ENCODE data around the gene RGL3. TPM values are rescaled to one million over a fixed set of nuclear protein-coding genes. Genes with fewer than 3 reads are reported as not detected.
"Not testable (repeated sequence)": the region's sequence is repeated elsewhere in the genome, so short reads cannot be mapped to it uniquely, and the experiment has no call there.

Gene RGL3, protein sequence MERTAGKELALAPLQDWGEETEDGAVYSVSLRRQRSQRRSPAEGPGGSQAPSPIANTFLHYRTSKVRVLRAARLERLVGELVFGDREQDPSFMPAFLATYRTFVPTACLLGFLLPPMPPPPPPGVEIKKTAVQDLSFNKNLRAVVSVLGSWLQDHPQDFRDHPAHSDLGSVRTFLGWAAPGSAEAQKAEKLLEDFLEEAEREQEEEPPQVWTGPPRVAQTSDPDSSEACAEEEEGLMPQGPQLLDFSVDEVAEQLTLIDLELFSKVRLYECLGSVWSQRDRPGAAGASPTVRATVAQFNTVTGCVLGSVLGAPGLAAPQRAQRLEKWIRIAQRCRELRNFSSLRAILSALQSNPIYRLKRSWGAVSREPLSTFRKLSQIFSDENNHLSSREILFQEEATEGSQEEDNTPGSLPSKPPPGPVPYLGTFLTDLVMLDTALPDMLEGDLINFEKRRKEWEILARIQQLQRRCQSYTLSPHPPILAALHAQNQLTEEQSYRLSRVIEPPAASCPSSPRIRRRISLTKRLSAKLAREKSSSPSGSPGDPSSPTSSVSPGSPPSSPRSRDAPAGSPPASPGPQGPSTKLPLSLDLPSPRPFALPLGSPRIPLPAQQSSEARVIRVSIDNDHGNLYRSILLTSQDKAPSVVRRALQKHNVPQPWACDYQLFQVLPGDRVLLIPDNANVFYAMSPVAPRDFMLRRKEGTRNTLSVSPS
- total RNA-seq = not detected

DNA sequence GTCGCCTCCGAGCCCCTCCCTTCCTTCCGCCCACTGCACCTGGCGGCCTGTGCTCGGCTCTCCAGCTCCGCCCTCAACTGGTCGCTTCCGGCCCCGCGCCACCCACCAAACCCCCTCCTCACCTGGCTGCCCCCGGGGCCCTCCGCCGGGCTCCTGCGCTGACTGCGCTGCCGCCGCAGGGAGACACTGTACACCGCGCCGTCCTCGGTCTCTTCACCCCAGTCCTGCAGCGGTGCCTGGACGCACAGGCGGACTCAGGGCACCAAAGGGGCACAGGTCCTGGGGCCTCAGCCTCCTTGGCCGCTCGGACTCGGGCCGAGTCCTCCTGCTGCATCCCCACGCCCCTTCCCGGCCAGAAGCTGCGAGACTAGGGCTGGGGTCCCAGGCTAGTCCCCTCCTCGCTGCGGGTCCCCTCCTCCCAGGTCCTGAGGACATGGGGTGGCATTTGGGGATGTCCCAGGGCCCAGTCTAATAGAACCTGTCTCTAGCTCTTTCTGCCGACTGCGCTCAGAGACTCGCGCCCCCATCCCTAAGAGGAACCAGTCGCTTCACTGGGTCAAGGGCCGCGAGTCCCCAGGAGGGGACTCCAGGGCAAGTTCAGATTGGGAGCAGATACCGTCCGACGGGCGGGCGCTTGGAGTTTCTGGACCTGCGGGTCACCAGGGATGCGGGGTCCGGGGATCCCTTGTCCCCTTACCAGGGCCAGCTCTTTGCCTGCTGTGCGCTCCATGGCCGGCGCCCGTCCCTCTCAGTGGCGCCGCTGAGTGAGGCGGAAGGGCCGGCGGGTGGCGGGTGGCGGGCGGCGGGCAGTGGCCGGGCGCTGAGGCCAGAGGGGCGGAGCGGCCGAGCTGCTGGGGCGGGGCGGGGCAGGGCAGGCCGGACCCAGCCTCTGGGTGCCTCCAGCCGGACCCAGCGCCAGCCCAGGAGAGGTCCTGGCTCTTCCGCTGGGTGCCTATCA lies at the start of gene RGL3:
Gene RGL3, minus strand, starts transcription at position 766 of the 958 bp plus-strand sequence. Its CDS starts 36 bp downstream, at position 730.
- CTCF ChIA-PET = interaction anchor here (1.4 to 5.4 kb wide), 2 partner anchors 37 to 42 kb away, joined by 3 to 61 read pairs; partner anchors contain the start of gene EPOR
- ATAC-seq (no peak), DNase-seq (no peak)
- no peaks in the 10 kb centered on the region for H3K9me3 Mint-ChIP-seq (ENCODE audit: low read depth)
- H3K27ac Mint-ChIP-seq = no peak within 1 kb of the TSS
- no peak within 1 kb of the TSS for H3K4me3 Mint-ChIP-seq
- H3K36me3 Mint-ChIP-seq = no peaks in the 10 kb centered on the region
- H3K27me3 Mint-ChIP-seq = peaks cover 78% of the 10 kb centered on the region
- H3K4me1 Mint-ChIP-seq = peaks cover 28% of the 10 kb centered on the region

DNA sequence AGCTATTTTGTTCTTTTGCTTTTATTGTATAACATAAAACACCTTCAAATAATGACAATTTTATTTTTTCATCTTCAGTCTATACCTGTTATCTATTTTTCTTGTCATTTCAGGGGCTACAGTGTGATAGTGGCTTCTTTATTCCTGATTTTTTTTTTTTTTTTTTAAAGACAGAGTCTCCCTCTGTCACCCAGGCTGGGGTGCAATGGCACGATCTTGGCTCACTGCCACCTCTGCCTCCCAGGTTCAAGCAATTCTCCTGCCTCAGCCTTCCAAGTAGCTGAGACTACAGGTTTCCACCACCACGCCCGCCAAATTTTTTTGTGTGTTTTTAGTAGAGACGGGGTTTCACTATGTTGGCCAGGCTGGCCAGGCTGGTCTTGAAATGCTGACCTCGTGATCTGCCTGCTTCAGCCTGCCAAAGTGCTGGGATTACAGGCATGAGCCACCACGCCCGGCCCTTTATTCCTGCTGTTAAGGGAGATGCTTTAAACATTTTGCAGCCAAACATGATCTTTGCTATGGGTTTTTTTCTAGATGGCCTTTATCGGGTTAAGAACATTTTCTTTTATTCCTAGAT lies 49.2 kb upstream of the RGL3 start:
- not testable (repeated sequence) for H3K27me3 Mint-ChIP-seq; H3K9me3 Mint-ChIP-seq (ENCODE audit: low read depth); H3K36me3 Mint-ChIP-seq; H3K27ac Mint-ChIP-seq; ATAC-seq; H3K4me1 Mint-ChIP-seq; H3K4me3 Mint-ChIP-seq; DNase-seq
- CTCF ChIA-PET = interaction anchor here (0.6 to 2.1 kb wide), 4 partner anchors 12 to 298 kb away, joined by 3 to 9 read pairs (median 4); partner anchors contain the start of gene ELAVL3

DNA sequence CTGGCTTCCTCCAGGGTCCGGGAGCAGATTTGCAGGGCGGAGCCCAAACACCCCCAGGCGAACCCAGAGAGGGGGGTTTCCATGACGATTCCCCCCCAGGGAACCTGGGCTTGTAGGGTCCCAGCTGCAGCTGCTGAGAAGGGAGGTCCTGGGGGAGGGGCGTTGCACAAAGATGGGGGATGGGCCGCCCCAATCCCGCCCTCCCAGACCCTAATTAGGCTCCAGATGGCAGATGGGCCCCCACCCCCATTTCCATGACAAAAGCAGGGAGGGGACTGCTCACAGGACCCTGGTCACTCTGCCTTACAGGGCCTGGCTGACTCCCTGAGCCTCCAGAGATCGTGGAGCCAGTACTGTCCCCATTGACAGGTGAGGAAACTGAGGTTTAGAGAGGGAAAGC lies 46.5 kb upstream of the RGL3 start:
- H3K4me1 Mint-ChIP-seq = no peaks in the 10 kb centered on the region
- H3K9me3 Mint-ChIP-seq (ENCODE audit: low read depth) = no peaks in the 10 kb centered on the region
- CTCF ChIA-PET = no interaction called here
- no peak overlapping the region for H3K27ac Mint-ChIP-seq
- H3K36me3 Mint-ChIP-seq = no peaks in the 10 kb centered on the region
- DNase-seq = no peak
- ATAC-seq = no peak
- H3K27me3 Mint-ChIP-seq = peaks cover 2% of the 10 kb centered on the region
- no peak overlapping the region for H3K4me3 Mint-ChIP-seq

DNA sequence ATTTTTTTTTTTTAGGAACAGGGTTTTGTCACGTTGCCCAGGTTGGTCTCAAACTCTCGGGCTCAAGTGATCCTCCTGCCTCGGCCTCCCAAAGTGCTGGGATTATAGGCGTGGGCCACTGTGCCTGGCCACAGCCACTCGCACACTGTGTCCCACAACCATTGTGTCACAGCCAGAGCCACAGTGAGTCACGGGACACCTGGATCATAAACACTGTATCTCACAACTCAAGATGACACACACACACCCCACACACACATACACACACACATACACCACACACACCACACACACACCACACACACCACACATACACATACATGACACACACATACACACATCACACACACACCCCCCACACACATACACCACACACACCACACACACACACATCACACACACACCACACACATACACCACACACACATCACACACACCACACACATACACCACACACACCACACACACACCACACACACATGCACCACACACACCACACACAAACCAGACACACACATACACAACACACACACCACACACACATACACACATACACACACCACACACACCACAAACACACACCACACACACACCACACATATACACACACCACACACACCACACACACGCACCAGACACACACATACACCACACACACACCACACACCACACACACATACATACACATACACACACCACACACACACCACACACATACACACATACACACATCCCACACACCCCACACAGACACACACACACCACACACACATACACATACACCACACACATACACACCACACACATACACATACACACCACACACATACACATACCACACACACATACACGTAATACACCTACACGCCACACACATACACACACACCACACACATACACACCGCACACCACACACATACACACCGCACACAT lies 45.5 kb upstream of the RGL3 start:
- peaks cover 5% of the 10 kb centered on the region for H3K27me3 Mint-ChIP-seq
- no peaks in the 10 kb centered on the region for H3K36me3 Mint-ChIP-seq
- no peaks in the 10 kb centered on the region for H3K4me1 Mint-ChIP-seq
- no peak for DNase-seq
- no peak for ATAC-seq
- CTCF ChIA-PET = no interaction called here
- no peak overlapping the region for H3K27ac Mint-ChIP-seq
- H3K9me3 Mint-ChIP-seq (ENCODE audit: low read depth) = no peaks in the 10 kb centered on the region
- H3K4me3 Mint-ChIP-seq = no peak overlapping the region

DNA sequence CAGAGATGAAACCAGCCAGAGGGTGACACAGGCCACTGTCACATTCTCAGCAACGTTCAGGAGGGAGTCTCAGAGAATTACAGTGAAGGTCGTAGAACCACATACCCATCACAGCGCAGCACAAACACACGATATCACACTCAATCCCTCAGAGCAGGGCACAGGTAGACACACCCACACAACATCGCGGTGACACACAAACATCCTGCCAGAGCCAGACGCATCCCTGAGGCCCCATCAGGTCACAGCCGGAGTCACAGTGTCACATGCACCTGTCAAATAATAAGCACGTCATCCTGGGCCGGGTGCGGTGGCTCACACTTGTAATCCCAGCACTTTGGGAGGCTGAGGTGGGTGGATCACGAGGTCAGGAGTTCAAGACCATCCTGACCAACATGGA lies 44.3 kb upstream of the RGL3 start:
- no peak overlapping the region for H3K4me3 Mint-ChIP-seq
- DNase-seq (no peak), ATAC-seq (peak; percentile 16)
- no peaks in the 10 kb centered on the region for H3K36me3 Mint-ChIP-seq
- H3K27me3 Mint-ChIP-seq = peaks cover 5% of the 10 kb centered on the region
- no peaks in the 10 kb centered on the region for H3K4me1 Mint-ChIP-seq
- CTCF ChIA-PET = interaction anchor here (0.8 kb wide), 1 partner anchor 21 kb away, joined by 3 read pairs; no protein-coding TSS in a partner anchor
- H3K9me3 Mint-ChIP-seq (ENCODE audit: low read depth) = no peaks in the 10 kb centered on the region
- no peak overlapping the region for H3K27ac Mint-ChIP-seq

DNA sequence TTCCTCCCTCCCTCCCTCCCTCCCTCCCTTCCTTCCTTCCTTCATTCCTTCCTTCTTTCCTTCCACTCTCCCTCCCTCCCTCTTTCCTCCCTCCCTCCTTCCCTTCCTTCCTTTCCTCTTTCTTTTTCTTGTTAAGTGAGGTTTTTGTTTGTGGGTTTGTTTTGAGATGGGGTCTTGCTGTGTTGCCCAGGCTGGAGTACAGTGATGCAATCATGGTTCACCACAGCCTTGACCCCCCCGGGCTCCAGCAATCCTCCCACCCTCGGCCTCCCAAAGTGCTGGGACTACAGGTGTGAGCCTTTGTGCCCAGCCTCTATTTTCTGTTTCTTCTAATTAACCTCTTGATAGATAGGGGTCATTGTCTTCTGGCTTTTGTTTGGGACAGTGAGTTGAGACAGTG lies 42.3 kb upstream of the RGL3 start:
- DNase-seq (no peak), ATAC-seq (no peak)
- no peak overlapping the region for H3K4me3 Mint-ChIP-seq
- CTCF ChIA-PET = interaction anchor here (0.9 to 1.1 kb wide), 2 partner anchors 11 to 21 kb away, joined by 3 read pairs; no protein-coding TSS in a partner anchor
- no peaks in the 10 kb centered on the region for H3K4me1 Mint-ChIP-seq
- H3K36me3 Mint-ChIP-seq = no peaks in the 10 kb centered on the region
- no peak overlapping the region for H3K27ac Mint-ChIP-seq
- H3K9me3 Mint-ChIP-seq (ENCODE audit: low read depth) = no peaks in the 10 kb centered on the region
- peaks cover 4% of the 10 kb centered on the region for H3K27me3 Mint-ChIP-seq

DNA sequence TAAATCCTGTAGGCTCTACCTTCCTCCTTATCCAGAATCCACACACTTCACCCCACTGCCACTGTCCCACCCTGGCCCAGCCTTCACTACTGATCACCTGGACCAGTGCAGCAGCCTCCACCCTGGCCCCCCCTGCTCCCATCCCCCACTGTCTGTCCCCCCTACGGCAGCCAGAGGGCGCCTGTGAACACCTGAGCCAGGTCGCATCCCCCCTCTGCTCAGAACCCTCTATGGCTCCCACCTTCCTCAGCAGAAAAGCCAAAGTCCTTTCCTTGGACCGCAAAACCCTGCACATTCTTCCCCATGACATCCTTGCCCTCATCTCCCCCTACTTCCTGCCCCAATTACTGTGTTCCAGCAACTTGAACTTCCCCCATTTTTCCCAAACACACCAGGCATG lies 41.1 kb upstream of the RGL3 start:
- CTCF ChIA-PET = no interaction called here
- H3K9me3 Mint-ChIP-seq (ENCODE audit: low read depth) = no peaks in the 10 kb centered on the region
- H3K36me3 Mint-ChIP-seq = no peaks in the 10 kb centered on the region
- no peak overlapping the region for H3K27ac Mint-ChIP-seq
- no peak overlapping the region for H3K4me3 Mint-ChIP-seq
- DNase-seq (no peak), ATAC-seq (no peak)
- H3K27me3 Mint-ChIP-seq = peaks cover 4% of the 10 kb centered on the region
- H3K4me1 Mint-ChIP-seq = no peaks in the 10 kb centered on the region

DNA sequence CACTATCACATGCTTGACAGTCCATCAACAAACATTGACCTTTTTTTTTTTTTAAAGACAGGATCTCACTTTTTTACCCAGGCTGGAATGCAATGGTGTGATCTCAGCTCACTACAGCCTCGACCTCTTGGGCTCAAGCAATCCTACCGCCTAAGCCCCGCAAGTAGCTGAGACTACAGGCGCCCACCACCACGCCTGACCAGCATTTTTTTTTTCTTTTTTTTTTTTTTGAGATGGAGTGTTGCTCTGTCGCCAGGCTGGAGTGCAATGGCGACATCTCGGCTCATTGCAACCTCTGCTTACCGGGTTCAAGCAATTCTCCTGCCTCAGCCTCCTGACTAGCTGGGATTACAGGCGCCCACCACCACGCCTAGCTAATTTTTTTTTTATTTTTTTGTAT lies 39.8 kb upstream of the RGL3 start:
- not testable (repeated sequence) for DNase-seq; H3K36me3 Mint-ChIP-seq; ATAC-seq; H3K27ac Mint-ChIP-seq; H3K9me3 Mint-ChIP-seq (ENCODE audit: low read depth); H3K4me1 Mint-ChIP-seq; H3K4me3 Mint-ChIP-seq; H3K27me3 Mint-ChIP-seq
- CTCF ChIA-PET = interaction anchor here (1.2 to 1.5 kb wide), 2 partner anchors 9 to 24 kb away, joined by 3 to 7 read pairs; no protein-coding TSS in a partner anchor

DNA sequence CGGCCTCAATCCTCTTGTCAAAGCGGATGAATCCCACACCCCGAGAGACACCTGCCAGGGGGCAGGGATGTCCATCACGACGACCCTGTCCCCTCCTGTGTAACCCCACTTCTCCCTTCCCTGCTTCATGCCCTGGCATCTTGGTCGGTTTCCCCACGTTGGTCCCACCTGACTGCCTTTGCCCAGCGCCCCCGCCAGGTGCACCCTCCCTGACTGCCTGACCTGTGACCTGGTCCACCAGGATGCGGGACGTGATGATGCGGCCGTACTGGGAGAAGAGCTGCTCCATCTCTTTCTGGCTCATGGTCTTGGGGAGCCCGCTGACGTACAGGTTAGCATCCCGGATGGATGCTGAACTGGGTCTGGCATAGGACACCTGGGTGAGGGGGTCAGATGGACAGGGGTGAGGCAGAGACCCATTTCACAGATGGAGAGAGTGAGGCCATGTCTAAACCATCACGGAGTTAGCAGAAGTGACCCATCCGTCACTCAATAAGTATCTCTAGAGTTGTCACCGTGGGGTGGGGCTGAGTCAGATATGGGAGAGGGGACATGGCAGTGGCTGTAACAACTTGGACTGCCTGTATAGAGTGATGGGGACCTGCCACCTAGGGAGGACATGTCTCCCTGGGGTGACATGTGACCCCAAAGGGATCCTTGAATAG lies 39.3 kb upstream of the RGL3 start:
- Mint-ChIP-seq H3K27ac (no peak overlapping the region), H3K4me1 (no peaks in the 10 kb centered on the region), H3K4me3 (no peak overlapping the region), H3K27me3 (peaks cover 4% of the 10 kb centered on the region), H3K36me3 (no peaks in the 10 kb centered on the region), H3K9me3 (ENCODE audit: low read depth) (no peaks in the 10 kb centered on the region)
- CTCF ChIA-PET = interaction anchor here (1.2 to 3.2 kb wide), 3 partner anchors 8 to 24 kb away, joined by 3 to 11 read pairs (median 7); no protein-coding TSS in a partner anchor
- DNase-seq (no peak), ATAC-seq (no peak)

DNA sequence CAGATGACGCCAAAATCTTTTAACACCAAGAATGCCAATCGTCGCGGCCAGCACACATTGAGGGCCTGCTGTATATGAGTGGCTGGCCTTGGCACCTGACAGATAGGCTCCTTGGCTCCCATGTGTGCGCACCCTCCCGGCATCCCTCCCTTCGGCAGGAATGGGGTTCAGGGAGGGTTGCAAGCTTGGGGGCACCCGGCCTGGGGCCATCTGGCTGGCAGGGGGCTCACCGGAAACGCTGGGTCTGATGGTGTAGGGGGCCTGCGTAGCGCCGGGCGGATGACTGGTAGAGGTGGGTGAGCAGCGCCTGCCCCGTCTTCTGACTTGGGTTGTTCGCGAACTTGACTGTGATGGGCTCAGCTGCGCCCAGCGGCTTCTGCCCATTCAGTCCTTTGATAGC lies 38.7 kb upstream of the RGL3 start:
- Mint-ChIP-seq H3K27ac (no peak overlapping the region), H3K4me1 (no peaks in the 10 kb centered on the region), H3K9me3 (ENCODE audit: low read depth) (no peaks in the 10 kb centered on the region), H3K4me3 (no peak overlapping the region), H3K36me3 (no peaks in the 10 kb centered on the region), H3K27me3 (peaks cover 4% of the 10 kb centered on the region)
- DNase-seq (no peak), ATAC-seq (no peak)
- CTCF ChIA-PET = interaction anchor here (3.2 kb wide), 1 partner anchor 25 kb away, joined by 11 read pairs; no protein-coding TSS in a partner anchor

DNA sequence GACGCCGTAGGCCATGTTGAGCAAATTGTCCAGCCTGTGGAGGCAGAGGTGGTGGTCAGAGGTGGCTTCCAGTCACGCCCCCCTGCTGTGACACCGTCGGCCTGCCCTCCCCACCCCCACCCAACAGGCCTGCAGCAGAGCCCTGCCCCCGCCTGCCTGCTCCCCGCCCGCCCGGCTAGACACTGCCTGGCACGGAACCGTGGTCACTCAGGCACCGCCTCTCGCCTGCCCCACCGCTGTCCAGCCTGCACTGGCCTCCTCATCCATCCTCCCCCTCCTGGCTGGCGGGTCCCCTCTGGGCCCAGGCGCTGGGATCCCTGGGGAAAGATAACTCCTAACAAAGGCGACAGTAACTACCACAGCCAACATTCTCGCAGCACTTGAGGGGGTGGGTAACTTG lies 38.0 kb upstream of the RGL3 start:
- H3K27ac Mint-ChIP-seq = no peak overlapping the region
- no peaks in the 10 kb centered on the region for H3K36me3 Mint-ChIP-seq
- H3K4me1 Mint-ChIP-seq = no peaks in the 10 kb centered on the region
- no peak overlapping the region for H3K4me3 Mint-ChIP-seq
- no peaks in the 10 kb centered on the region for H3K9me3 Mint-ChIP-seq (ENCODE audit: low read depth)
- peaks cover 4% of the 10 kb centered on the region for H3K27me3 Mint-ChIP-seq
- ATAC-seq (no peak), DNase-seq (no peak)
- CTCF ChIA-PET = interaction anchor here (3.2 kb wide), 1 partner anchor 26 kb away, joined by 11 read pairs; no protein-coding TSS in a partner anchor

Data from activated CD8-positive, alpha-beta memory T cell treated with anti-CD3 and anti-CD28 coated beads, Interleukin-2, amount 10 ng/mL, durations not matched to agents 7 days and 5 days (primary cell).